Activated CD4-positive, CD25-positive, alpha-beta regulatory T cell treated with anti-CD3 and anti-CD28 coated beads, Interleukin-2, amount 50 U/mL, for 24 hours (primary cell): ENCODE results near the gene ZP1.

Source experiments
- ATAC-seq, 2 donors: fragments of 150-1000 bp; cut with Tn5 transposase; one replicate each; pipeline ENCODE4 v1.10.0; 2021; ENCODE audit warnings: mild to moderate bottlenecking in 1 of 2, moderate library complexity in 1 of 2

The ZP1 gene

DNA sequence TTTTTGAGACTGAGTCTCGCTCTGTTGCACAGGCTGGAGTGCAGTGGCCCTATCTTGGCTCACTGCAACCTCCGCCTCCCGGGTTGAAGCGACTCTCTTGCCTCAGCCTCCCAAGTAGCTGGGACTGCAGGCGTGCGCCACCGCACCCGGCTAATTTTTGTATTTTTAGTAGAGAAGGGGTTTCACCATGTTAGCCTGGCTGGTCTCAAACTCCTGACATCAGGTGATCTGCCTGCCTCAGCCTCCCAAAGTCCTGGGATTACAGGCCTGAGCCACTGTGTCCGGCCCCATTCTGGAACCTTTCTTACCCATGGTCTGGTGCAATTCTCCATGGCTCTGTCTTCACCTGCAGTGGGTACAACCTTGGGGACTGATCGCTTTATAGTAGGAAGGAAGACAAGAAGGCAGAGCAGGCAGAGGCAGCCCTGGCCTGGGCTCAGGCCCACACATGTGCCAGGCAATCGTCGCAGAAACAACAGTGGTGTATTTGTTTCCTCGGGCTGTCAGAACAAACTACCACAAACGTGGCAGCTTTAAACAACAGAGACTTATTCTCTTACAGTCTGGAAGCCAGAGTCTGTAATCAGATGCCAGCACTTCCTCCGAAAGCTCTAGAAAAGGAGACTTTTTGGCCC lies 7.6 kb upstream of the ZP1 start:
- no peak for ATAC-seq

DNA sequence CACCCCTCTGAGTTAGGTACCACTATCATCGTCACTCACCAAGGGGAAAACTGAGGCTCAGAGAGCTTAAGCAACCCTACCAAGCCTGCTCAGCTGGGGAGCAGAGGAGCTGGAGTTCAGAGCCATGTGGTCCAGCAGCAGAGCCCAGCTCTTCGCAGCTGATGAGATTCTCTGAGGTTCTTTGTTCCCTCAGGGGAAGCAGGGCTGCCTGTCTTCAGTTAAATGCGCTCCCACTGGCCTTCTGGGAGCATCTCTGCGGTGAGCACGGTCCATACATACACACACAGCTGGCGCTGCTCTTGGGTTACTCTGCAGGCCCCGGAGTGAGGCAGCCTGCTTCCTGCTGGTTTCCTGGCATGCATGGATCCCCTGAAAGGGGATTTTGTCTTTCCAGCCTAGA lies 6.4 kb upstream of the ZP1 start:
- no peak for ATAC-seq

- ATAC-seq = no peak
Measured at GRCh38 chr11:60862171-60862570, 5.2 kb upstream of the ZP1 start.

DNA sequence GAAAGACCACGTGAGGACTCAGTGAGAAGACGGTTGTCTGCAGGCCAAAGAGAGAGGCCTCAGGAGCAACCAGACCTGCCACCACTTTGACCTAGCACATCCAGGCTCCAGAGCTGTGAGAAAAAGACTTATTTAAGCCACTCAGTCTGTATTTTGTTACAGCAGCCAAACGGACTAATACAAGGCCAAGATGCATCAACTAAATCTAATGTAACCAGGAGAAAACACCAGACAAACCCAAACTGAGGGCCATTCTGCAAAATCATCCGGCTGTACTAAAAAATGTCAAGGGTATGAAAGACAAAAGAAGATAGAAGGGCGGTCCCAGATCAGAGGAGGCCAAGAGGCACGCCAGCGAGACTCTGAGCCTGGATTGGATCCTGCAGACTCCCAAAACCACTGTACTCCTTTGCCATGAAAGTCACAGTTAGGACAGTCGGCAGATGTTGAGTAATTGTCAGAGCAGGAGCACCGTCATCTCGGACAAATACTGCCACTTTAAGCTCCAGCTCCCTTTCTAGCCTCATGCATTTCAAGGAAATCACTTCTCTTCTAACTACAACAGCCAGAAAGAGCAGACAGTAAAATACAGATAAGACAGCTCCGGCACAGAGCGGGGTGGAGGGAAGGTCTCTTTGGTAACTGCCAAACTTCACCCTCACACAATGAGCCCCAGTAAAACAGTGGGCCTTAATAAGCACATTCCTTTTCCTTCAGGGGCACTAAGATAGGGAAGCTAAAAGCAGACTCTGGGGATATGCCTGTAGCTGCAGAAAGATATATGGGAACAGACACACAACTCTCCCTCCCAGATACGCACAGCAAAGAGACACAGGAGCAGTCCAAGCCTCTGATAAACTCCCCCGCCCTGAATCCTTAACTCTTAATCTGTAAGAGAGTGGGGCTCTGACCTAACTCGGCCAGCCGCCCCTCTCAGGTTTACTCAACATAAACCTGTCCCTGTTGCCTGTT lies 3.5 kb upstream of the ZP1 start:
- ATAC-seq = no peak

DNA sequence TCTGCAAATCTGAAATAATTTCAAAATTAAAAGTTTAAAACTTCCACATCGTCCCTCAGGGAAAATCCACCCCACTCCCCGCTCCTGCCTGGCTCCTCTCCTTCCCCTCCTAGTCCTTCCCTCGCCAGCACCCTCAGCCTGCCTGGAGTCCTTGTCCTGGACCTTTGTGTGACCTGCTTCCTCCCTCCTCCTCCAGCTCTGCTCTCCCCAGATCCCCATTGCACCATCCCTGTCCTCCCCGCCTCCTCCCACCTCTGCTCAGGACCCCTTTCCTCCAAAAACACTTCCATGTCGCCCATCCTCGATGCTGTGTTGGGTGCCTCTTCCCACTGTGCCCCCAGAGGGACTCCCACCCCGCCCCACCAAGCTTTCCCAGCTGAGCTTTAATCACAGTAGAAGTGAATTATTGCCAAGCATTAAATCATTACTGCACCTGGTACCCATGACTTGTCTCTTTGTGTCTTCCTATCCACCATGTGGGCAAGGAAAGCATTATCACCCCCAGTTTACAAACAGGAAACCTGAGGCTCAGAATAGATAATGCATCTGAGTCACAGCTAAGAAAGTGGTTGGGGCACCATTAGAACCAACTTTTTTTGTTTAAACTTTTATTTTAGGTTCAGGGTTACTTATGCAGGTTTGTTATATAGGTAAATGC lies 2.4 kb upstream of the ZP1 start:
- no peak for ATAC-seq

- no peak for ATAC-seq
Measured at GRCh38 chr11:60867871-60868681, 734 bp downstream of the ZP1 start.

DNA sequence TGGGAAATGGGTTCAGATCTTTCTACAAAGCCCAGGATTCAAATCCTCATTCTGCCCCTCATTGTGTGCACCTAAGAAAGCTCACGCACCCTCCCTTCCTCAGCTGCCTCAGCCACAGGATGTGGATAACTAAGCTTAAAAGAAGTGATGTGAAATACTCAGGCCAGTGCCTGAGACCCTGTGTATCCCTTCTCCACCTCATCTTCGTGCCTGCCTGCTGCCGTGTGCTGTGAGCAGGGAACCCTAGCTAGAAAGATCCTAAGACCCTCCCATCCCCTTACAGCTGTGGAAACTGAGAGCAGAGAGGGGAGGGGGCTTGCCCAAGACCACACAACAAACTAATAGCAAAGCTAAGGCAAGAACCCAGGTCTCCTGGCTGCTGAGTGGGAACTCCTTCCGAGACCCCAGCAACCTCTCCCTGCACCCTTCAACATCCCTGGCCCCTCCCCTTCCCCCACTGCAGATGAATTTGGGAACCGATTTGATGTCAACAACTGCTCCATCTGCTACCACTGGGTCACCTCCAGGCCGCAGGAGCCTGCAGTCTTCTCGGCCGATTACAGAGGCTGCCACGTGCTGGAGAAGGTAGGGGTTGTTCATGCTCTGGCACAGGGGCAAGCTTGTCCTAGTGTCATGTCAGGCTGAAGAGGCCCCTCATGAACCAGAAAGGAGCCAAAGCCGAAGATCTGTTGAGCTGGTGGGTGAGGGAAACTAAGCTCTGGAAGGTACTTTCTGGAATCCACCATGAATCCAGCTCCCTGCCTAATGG lies 1.5 kb downstream of the ZP1 start:
- no peak for ATAC-seq

DNA sequence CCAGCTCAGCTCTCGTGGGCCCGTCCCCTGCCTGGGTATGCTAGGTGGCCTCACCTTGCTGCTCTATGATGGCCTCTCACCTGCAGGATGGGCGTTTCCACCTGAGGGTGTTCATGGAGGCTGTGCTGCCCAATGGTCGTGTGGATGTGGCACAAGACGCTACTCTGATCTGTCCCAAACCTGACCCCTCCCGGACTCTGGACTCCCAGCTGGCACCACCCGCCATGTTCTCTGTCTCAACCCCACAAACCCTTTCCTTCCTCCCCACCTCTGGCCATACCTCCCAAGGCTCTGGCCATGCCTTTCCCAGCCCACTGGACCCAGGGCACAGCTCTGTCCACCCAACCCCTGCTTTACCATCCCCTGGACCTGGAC lies 2.1 kb downstream of the ZP1 start:
- no peak for ATAC-seq

DNA sequence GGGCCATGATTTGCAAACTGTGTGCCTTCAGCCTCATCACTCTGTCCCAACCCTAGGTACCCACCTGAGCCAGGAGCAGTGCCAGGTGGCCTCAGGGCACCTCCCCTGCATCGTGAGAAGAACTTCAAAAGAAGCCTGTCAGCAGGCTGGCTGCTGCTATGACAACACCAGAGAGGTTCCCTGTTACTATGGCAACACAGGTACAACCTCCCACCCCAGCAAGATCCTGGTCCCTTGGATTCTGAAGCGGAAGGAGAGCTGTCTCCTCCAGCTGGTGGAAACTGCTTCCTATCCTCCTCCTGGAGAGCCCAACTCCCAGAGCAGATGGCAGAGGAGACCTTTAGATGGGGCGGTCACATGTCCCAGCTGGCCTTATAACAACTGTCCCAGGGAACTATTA lies 2.9 kb downstream of the ZP1 start:
- ATAC-seq = no peak

DNA sequence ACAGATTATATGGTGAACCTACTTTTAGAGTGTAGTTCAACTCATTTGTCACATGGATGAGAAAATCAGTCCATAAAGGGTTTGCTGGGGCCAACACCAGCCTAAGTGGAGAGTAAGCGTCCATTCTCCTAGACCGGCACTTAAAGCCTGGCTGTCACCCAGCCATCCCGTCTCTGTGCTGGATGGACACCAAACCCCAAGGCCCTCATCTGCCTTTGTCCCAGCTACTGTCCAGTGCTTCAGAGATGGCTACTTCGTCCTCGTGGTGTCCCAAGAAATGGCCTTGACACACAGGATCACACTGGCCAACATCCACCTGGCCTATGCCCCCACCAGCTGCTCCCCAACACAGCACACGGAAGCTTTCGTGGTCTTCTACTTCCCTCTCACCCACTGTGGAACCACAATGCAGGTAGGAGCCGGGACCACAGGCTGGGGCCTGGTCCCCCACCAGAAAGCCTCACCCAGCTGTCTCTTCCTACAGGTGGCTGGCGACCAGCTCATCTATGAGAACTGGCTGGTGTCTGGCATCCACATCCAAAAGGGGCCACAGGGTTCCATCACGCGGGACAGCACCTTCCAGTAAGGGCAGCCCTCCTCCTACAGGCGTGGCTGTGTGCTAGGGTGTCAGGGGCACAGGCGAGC lies 3.5 kb downstream of the ZP1 start:
- ATAC-seq = no peak

DNA sequence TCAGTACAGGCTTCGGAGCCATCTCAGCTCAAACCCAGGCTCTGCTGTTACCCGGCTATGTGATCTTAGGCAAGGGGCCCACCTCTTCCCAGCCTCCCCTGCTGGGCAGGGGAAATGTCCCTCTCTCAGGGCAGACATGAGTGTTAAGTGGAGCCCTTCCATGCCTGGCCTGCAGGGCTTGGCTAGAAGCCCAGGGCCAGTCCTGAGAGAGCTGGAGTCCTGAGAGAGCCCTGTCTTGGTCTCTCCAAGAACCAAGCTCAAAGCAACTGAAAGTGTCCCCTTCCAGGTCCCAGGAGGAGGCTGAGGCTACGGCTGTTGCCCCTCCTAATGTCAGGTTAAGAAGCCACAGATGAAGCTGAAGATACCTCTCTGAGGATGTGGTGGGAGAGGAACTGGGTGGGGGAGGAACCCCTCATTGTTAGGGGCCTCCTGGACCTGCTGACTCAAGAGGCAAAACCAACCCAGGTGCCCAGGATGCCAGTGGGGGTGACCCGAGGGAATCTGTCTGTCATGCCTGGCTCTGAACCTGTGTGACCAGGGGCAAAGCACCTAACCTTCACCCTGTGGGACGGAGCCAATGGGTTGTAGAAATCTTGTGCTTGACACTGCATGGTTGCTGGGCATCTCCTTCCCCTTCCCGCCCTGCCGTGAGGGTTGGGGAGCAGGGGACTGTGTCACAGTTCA lies 4.2 kb downstream of the ZP1 start:
- no peak for ATAC-seq

- ATAC-seq = no peak
Measured at GRCh38 chr11:60872124-60872960, 5.0 kb downstream of the ZP1 start.

GRCh38 chr11:60872961-60873524 lies 5.7 kb downstream of the ZP1 start:
- ATAC-seq = no peak

GRCh38 chr11:60873533-60873932 lies 6.2 kb downstream of the ZP1 start:
- no peak for ATAC-seq

DNA sequence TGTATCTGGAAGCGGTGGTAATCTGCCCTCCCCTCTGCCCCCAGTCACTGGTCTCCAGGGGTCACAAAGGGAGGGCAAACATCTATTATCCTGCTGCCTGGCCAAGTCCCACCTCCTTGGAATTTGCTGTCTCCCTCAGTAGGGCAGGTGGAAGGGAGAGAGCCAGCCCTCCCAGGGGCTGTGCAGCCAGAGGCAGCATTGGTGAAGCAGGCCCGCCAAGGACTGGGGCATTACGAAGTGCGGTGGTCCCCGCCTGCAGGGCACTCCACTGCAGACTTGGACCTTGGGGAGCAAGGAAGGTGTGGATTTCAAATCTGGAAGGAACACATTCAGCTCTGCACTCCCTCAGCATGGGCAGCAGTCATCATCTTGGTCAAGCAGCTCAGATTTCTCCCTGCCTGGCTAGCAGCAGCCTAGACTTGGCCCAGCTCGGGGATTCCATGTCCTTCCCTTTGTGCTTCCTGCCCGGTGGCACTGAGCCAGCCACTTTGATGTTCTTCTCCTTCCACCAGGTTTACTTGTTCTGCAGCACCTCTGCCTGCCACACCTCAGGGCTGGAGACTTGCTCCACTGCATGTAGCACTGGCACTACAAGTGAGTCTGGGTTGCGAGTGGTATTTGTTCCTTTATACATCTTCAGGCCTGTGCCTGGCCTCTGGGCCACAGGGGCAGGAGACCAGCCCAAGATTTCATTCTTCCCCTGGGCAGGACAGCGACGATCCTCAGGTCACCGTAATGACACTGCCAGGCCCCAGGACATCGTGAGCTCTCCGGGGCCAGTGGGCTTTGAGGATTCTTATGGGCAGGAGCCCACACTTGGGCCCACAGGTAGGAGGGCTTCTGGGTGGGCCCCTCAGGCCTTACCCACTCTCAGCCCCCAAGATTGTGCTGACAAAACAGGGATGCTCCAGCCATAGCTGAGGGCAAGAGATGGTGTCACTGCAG lies 7.4 kb downstream of the ZP1 start:
- no peak for ATAC-seq

- ATAC-seq = no peak
Measured at GRCh38 chr11:60875366-60876167, 8.2 kb downstream of the ZP1 start.

- ATAC-seq = no peak
Measured at GRCh38 chr11:60876168-60876485, 8.8 kb downstream of the ZP1 start.
